ENCODE data around the gene EEF2.

DNA sequence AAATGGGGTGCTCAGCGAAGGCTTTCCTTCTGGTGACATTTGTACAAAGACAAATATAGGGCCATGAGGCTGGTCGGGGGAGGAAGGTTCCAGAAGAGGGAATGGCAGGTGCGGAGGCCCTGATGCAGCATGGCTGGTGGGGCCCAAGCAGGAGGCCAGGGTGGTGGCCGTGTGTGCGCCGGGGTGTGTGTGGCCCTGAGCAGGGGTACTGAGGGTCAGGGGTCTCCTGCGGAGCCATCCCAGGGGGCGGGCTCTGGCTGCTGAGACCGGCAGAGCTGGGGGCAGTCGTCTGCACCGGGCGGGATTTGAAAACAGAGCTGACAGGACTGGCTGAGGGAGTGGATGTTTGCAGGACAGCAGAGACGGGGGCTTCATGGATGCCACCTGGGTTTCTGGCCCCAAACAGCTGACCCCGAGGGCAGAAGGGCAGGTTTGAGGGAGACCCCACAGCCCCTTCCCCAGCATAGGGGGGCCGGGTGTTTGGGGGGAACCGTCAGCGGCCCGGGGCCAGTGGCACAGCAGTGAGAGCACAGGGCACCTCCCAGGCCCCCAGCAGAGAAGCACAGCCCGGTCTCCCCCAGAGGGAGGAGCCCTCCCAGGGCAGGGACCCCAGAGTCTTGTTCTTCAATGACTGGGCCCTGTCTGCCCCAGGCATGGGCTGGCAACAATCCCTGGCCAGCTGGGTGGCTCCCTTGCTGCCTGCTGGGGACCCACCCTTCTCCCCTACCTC is 33.7 kb upstream of the EEF2 start:
- no peak for TF ChIP-seq POLR2A (IDR thresholded peaks at IDR 0.05)
- TF ChIP-seq, protein P1, sequence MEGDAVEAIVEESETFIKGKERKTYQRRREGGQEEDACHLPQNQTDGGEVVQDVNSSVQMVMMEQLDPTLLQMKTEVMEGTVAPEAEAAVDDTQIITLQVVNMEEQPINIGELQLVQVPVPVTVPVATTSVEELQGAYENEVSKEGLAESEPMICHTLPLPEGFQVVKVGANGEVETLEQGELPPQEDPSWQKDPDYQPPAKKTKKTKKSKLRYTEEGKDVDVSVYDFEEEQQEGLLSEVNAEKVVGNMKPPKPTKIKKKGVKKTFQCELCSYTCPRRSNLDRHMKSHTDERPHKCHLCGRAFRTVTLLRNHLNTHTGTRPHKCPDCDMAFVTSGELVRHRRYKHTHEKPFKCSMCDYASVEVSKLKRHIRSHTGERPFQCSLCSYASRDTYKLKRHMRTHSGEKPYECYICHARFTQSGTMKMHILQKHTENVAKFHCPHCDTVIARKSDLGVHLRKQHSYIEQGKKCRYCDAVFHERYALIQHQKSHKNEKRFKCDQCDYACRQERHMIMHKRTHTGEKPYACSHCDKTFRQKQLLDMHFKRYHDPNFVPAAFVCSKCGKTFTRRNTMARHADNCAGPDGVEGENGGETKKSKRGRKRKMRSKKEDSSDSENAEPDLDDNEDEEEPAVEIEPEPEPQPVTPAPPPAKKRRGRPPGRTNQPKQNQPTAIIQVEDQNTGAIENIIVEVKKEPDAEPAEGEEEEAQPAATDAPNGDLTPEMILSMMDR (IDR thresholded peaks at IDR 0.05) = no peak

Data from vagina (tissue), 2 donors.